Activated CD4-positive, alpha-beta T cell treated with anti-CD3 and anti-CD28 coated beads, Interleukin-2, Interleukin-6, amounts not matched to agents 100 ng/mL and 50 ng/mL, durations not matched to agents 16 hours and 8 hours (primary cell): ENCODE measurements around the gene SQSTM1.

Source experiments
- DNase-seq: peaks from one replicate; pipeline ENCODE4 v3.0.0-alpha.2; 2020

Gene SQSTM1

DNA sequence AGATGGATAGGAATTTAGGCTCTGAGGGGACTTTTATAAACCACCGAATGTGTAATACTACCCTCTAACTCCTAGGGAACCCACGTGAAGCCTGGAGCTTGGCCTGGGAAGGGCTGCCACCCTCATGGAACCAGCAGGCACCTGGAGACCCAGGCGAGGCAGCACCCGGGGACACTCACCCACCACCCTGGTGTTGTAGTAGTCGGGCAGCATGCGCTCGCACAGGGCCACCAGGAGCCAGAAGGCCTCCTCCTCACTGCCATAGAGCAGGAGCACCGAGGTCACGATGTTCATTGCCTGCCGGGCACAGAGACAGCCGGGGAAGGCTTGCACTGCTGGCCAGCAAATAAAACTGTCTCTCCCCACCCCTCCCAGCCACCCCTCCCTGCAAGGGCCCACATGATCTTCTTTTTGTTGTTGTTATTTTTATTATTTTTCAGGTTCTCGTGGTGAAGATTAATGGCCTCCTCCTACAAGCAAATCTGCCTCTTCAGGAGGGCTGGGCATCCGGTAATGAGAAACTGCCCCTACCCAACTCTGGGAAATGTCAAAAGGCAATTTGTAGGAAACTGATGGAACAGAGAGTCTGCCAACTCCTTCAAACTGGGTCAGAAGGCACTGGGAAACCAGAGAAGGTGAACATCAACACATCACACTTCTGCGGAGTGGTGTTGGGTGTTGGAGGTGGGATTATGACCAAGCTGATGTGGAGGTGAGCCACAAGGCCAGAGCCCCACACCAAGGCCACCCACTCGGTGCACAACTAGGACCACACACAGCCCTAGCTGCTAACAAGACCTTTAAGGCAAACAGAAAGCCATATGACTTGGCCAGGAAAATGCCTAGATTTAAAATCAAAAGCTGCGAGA, 55.3 kb downstream of the SQSTM1 start:
- no peak for DNase-seq

- DNase-seq, result no peak
These were observed 55.9 kb downstream of the SQSTM1 start for GRCh38 chr5:179876610-179876952.

GRCh38 chr5:179878222-179879002, 57.7 kb downstream of the SQSTM1 start:
- no peak for DNase-seq

- DNase-seq, result no peak
These were observed 58.4 kb downstream of the SQSTM1 start for GRCh38 chr5:179879003-179879689.

- DNase-seq, result no peak
These were observed 58.9 kb downstream of the SQSTM1 start for GRCh38 chr5:179879690-179880010.

DNA sequence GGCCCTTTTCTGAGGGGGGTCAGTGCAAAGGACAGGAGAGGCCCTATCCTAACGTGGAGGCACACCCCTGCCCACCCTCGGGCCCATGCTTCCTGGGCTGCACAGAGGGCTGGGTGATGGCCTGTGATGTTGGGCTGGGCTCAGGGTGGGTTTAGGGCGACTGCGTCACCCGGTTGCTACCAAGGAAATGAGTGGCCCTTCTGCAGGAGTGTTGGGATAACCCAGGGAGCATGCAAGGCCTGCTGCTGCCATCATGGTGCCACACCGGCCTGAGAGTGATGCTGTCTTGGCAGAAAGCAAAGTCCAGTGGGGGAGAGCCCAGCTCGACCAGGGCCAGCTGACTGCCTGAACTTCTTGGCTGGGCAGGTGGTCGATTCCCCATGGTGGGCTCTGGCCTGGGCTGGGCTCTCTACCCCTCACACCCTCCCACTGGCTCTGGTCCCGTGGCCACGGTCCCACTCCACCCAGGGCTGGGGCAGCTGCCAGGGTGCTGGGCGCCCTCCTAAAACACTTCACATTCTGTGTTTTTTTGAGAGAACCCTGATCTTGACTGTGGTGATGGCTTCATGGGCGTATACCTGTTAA, 59.5 kb downstream of the SQSTM1 start:
- no peak for DNase-seq

DNA sequence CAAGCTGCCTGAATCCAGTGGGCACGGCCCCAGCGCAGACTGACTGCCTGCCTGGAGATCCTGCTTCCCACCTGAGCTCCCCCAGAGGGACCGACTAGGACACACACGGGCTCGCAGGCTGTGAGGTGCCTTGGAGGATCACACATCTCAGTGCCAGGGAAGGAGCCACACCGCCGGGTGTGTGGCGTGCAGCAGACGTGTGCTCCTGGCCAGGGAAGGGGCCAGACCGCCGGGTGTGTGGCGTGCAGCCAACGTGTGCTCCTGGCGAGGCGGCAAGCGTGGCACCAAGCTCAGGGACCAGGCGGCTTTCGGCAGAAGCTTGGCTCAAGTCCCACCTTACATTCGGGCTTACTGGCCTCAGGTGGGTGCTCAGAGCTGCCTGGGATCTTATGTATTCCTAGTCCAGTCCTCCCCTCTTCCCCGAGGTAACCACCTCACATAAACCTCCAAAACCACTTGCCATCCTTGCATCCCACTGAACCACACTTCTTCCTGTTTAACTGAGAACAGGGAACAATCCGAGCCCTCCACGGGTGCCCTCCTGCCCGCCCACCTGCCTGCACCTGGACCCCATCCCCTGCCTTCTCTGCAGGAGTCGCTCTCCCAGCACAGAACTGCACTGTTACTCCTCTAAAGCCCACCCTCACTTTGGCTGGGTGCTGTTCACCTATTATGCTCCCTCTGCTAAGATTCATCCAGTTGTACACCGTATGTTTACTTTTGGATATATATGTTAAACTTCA, 60.3 kb downstream of the SQSTM1 start:
- no peak for DNase-seq

DNA sequence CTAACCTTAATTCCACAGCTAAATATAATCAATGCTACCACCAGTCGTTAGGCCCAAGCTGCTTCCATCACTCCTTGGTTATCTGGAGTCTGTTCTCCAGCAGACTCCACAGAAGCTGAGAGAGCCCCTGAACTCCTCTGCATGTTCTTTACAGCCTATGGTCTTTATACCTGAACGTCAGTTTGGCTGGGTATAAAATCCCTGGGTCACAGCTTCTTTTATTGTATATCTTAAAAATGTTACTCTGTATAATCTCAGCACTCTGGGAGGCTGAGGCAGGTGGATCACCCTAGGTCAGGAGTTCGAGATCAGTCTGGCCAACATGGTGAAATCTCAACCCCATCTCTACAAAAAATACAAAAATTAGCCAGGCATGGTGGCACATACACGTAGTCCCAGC, 61.6 kb downstream of the SQSTM1 start:
- DNase-seq, result no peak

DNA sequence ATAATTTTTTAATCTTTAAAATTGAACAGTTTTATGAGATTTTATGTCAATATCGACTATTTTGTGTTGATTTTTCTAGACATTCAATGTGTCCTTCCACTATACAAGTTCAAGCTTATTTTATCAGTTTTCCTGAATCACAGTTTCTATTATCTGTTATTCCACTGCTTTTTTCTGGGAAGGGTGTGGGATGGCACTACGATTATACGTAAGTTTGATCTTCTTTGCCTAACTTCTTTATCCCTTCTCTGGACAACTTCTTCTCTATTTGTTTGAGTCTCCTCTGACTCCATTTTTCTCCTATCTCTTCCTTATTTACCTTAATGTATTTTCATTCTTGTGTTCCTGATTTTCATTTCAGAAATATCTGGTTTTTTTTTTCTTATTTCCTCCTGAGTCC, 62.5 kb downstream of the SQSTM1 start:
- DNase-seq, result no peak

DNA sequence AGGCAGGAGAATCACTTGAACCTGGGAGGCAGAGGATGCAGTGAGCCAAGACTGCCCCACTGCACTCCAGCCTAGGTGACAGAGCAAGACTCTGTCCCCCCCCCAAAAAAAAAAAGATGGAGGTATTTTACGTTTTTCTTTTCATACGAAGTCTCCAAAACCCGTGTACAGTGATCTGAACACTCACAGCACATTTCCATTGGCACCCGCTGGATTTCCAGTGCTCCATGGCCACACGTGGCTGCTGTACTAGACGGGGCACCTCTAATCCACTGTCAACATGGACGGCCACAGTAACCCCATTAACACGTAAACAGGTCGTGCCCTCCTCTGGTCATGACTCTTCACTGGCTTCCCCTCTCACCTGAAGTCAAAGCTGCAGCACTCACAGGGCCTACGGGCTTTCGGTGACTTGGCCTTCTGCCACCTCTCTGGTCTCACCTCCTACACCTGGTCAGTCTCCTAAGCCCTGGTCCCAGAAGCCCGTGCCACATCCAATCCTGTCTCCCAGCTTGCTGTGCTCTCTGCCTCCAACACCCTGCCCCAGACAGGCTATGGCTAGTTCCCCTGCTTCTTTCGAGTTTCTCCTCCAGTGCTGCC, 64.9 kb downstream of the SQSTM1 start:
- no peak for DNase-seq

GRCh38 chr5:179886190-179886911, 65.6 kb downstream of the SQSTM1 start:
- DNase-seq, result no peak

- no peak for DNase-seq
These were observed 66.4 kb downstream of the SQSTM1 start for GRCh38 chr5:179887095-179887494.
